ENCODE data around the gene MTRF1.
A peak's percentile ranks its signal among the peaks of the same experiment; 100 is the strongest.

MTRF1 gene

DNA sequence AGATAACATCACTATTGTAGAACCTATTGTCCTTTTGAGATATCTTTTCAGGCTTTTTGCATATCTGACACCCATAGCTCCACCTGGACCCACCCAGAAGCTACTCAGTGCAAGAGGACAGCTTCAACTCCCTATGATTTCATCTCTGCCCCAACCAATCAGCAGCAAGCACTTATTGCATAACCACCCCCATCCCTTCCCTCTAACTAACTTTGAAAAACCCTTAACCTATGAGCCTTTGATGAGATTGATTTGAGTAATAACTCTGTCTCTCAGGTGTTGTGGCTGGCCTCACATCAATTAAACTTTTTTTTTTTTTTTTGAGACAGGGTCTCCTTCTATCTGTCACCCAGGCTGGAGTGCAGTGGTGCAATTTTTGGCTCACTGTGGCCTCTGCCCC, 13.4 kb upstream of the MTRF1 start:
- H3K4me3 ChIP-seq (ENCODE audit: low read length), result no peak overlapping the region
- no peak overlapping the region for H3K9ac ChIP-seq (ENCODE audit: low read length)
- DNase-seq (ENCODE audit: low read depth), result no peak
- no peaks in the 10 kb centered on the region for H3K4me1 ChIP-seq (ENCODE audit: control insufficient read depth, insufficient read depth, low read length)
- H3K27me3 ChIP-seq (replicated peaks; ENCODE audit: control insufficient read depth, insufficient read depth, low read length), result no peaks in the 10 kb centered on the region
- H3K9me3 ChIP-seq (ENCODE audit: control insufficient read depth, low read length), result no peaks in the 10 kb centered on the region
- no peaks in the 10 kb centered on the region for H3K36me3 ChIP-seq (ENCODE audit: control insufficient read depth, insufficient read depth, low read length, severe bottlenecking)

DNA sequence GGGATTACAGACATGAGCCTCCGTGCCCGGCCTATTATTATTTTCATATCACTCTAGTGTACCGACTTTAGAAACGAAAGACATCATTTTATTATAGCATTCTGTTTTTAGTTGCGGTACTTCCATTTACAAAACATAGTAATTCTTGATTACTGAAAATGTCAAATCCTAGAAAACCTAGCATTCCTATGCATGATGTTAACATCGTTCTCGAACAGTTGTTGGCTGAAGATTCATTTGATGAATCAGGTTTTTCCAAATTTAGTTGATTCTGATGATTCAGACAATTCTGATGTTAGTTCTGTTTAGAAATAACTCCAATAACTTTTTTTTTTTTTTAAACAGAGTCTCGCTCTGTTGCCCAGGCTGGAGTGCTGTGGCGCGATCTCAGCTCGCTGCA, 11.5 kb upstream of the MTRF1 start:
- H3K4me1 ChIP-seq (ENCODE audit: control insufficient read depth, insufficient read depth, low read length), result no peaks in the 10 kb centered on the region
- no peak overlapping the region for H3K9ac ChIP-seq (ENCODE audit: low read length)
- no peaks in the 10 kb centered on the region for H3K36me3 ChIP-seq (ENCODE audit: control insufficient read depth, insufficient read depth, low read length, severe bottlenecking)
- no peaks in the 10 kb centered on the region for H3K27me3 ChIP-seq (replicated peaks; ENCODE audit: control insufficient read depth, insufficient read depth, low read length)
- H3K9me3 ChIP-seq (ENCODE audit: control insufficient read depth, low read length), result peaks cover under 1% of the 10 kb centered on the region
- DNase-seq (ENCODE audit: low read depth), result peak; percentile 7
- no peak overlapping the region for H3K4me3 ChIP-seq (ENCODE audit: low read length)

DNA sequence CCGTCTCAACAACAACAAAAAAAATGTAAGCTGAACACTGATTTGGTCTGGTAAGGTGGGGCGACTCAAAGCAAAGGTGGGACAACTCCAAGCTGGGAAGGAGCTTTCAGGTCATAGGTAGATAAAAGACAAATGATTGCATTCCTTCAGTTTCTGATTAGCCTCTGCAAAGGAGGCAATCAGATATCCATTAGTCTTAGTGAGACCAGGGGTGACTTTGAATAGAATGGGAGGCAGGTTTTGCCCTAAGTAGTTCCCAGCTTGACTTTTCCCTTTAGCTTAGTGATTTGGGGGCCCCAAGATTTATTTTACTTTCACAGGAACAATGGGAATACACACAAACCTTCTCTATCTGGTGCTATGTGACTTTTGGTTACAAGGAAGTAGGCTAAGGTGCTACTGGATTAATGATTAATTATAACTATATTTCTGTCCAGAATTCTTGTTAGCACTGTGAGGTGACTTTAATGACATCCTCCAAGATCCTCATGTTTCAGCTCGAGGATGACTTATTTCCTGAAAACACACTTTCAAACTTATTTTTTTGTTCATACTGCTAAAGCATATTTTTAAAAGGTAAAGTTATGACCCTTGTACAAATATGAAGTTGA, 10.6 kb upstream of the MTRF1 start:
- Histone ChIP-seq H3K27me3 (replicated peaks; ENCODE audit: control insufficient read depth, insufficient read depth, low read length) (no peaks in the 10 kb centered on the region), H3K4me1 (ENCODE audit: control insufficient read depth, insufficient read depth, low read length) (no peaks in the 10 kb centered on the region), H3K4me3 (ENCODE audit: low read length) (no peak overlapping the region), H3K9me3 (ENCODE audit: control insufficient read depth, low read length) (peaks cover 3% of the 10 kb centered on the region), H3K36me3 (ENCODE audit: control insufficient read depth, insufficient read depth, low read length, severe bottlenecking) (no peaks in the 10 kb centered on the region), H3K9ac (ENCODE audit: low read length) (no peak overlapping the region)
- no peak for DNase-seq (ENCODE audit: low read depth)

DNA sequence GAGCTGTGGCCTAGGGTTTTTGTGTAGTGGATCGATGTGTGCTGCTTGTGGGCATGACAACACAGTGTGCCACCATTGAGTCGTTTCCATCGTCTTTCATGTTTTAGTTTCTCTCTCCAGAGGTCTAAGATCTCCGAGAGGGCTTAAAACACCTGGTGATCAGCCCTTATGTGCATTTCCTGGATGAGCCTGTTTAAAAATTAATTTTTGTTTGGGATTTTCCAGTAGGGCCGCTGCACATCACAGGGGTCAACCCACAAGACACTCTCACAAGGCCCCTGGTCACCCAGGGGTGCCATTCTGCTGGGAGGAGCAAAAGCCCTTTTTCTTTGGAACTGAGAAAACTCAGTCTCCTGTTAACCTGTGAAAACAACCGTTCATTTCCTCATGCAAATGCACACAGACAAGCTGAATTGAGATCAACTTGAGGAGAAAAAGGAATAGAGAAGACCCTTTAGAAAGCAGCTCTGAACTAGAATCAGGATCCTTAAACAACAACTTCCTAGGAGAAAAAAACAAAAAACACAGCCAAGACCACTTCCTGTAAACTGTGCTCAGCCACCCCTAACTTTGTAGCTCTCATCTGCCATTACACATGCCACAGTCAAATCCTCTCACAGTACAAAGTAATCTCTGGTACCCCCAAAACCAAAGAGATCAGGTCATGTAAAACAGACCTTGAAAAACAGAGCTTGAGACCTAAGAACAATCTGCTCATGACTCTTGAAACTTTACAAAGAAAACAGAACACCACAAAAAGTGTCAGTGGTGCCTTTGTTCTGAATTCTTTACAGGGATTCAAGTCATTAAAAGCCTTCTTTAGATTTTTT, 8.3 kb upstream of the MTRF1 start:
- no peaks in the 10 kb centered on the region for H3K4me1 ChIP-seq (ENCODE audit: control insufficient read depth, insufficient read depth, low read length)
- no peak for DNase-seq (ENCODE audit: low read depth)
- H3K9me3 ChIP-seq (ENCODE audit: control insufficient read depth, low read length), result peaks cover 11% of the 10 kb centered on the region
- H3K36me3 ChIP-seq (ENCODE audit: control insufficient read depth, insufficient read depth, low read length, severe bottlenecking), result no peaks in the 10 kb centered on the region
- H3K27me3 ChIP-seq (replicated peaks; ENCODE audit: control insufficient read depth, insufficient read depth, low read length), result no peaks in the 10 kb centered on the region
- no peak overlapping the region for H3K4me3 ChIP-seq (ENCODE audit: low read length)
- H3K9ac ChIP-seq (ENCODE audit: low read length), result no peak overlapping the region

DNA sequence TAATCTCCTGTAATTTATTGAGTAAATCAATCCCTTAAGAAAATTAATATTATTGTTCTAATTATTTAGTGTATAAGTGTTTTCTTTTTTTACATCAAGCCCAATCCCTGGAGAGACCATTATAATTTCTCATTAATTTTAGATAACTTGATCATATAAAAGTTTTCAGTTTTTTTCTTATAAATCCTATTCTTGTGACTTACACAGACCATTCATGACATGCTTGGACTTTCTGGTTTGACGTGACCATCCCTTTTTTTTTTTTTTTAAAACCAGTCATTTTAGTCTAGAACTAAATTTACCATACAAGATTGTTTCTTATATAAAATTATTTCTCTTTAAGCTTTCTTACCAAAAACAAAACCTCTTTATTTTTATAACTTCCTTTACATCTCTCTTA, 5.4 kb upstream of the MTRF1 start:
- DNase-seq (ENCODE audit: low read depth), result peak; percentile 15
- Histone ChIP-seq H3K27me3 (replicated peaks; ENCODE audit: control insufficient read depth, insufficient read depth, low read length) (no peaks in the 10 kb centered on the region), H3K9me3 (ENCODE audit: control insufficient read depth, low read length) (peaks cover 11% of the 10 kb centered on the region), H3K4me3 (ENCODE audit: low read length) (no peak overlapping the region), H3K9ac (ENCODE audit: low read length) (no peak overlapping the region), H3K4me1 (ENCODE audit: control insufficient read depth, insufficient read depth, low read length) (no peaks in the 10 kb centered on the region), H3K36me3 (ENCODE audit: control insufficient read depth, insufficient read depth, low read length, severe bottlenecking) (no peaks in the 10 kb centered on the region)

DNA sequence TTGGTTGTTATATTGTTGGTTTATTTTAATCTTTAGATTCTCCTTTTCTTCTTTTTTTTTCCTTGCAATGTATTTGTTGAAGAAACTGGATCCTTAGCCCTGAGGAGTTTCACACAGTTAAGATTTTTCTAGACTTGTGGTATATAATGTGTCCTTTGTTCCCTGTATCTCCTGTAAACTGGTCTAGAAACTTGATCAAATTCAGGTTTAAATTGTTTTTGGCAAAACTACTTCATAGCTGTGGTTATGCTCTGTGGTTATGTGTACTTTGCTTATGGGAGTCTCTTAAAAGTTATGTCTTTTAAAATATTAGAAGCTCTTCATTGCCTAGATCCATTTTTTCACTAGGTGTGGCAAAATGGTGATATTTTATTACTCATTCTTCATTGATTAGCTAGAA, 3.7 kb upstream of the MTRF1 start:
- peak; percentile 51 for DNase-seq (ENCODE audit: low read depth)
- no peak overlapping the region for H3K4me3 ChIP-seq (ENCODE audit: low read length)
- no peak overlapping the region for H3K9ac ChIP-seq (ENCODE audit: low read length)
- peaks cover 11% of the 10 kb centered on the region for H3K9me3 ChIP-seq (ENCODE audit: control insufficient read depth, low read length)
- H3K4me1 ChIP-seq (ENCODE audit: control insufficient read depth, insufficient read depth, low read length), result peaks cover 4% of the 10 kb centered on the region
- no peaks in the 10 kb centered on the region for H3K27me3 ChIP-seq (replicated peaks; ENCODE audit: control insufficient read depth, insufficient read depth, low read length)
- no peaks in the 10 kb centered on the region for H3K36me3 ChIP-seq (ENCODE audit: control insufficient read depth, insufficient read depth, low read length, severe bottlenecking)

DNA sequence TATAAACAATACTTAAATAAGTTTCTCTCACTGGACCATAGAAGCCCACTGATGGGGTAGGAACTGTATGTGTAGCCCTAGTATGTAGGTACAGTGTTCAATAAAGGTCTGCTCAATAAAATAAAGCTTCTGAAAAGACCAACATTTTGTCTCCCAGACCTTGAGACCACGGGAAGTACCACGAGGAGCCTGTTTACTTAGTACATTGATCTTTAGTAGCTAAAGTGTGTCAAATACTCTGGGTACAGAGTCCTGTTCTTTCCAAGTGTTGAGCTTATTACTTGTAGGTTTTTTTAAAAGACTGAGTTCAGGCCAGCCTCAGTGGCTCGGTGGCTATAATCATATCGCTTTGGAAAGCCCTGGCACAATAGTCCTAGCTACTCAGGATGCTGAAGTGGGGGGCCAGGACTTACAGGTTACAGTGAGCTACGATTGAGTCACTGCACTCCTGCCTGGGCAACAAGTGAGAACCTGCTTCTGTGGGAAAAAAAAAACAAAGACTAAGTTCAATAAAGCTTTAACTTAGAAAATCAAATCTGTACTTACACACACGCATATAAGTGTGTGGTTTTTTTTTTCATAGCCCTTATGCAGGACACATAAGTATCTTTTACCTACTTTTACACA, 3.4 kb downstream of the MTRF1 start:
- peaks cover 4% of the 10 kb centered on the region for H3K4me1 ChIP-seq (ENCODE audit: control insufficient read depth, insufficient read depth, low read length)
- H3K36me3 ChIP-seq (ENCODE audit: control insufficient read depth, insufficient read depth, low read length, severe bottlenecking), result peaks cover 28% of the 10 kb centered on the region
- no peak for DNase-seq (ENCODE audit: low read depth)
- no peak overlapping the region for H3K9ac ChIP-seq (ENCODE audit: low read length)
- no peaks in the 10 kb centered on the region for H3K27me3 ChIP-seq (replicated peaks; ENCODE audit: control insufficient read depth, insufficient read depth, low read length)
- H3K9me3 ChIP-seq (ENCODE audit: control insufficient read depth, low read length), result no peaks in the 10 kb centered on the region
- no peak overlapping the region for H3K4me3 ChIP-seq (ENCODE audit: low read length)

DNA sequence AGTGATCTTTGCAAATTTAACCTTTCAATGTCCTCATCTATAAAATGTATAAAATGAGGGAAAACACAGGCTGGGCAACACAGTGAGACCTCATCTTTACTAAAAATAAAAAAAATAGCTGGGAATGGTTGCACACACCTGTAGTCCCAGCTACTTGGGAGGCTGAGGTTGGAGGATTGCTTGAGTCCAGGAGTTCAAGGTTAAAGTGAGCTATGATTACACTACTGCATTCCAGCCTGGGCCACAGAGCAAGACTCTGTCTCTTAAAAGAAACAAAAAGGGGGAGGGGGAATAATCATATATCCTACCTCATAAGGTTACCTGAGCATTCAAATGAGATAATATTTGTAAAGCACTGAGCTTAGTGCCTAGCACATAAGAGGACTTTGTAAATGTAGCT, 5.8 kb downstream of the MTRF1 start:
- no peak overlapping the region for H3K4me3 ChIP-seq (ENCODE audit: low read length)
- no peak overlapping the region for H3K9ac ChIP-seq (ENCODE audit: low read length)
- H3K9me3 ChIP-seq (ENCODE audit: control insufficient read depth, low read length), result no peaks in the 10 kb centered on the region
- no peaks in the 10 kb centered on the region for H3K4me1 ChIP-seq (ENCODE audit: control insufficient read depth, insufficient read depth, low read length)
- DNase-seq (ENCODE audit: low read depth), result no peak
- H3K27me3 ChIP-seq (replicated peaks; ENCODE audit: control insufficient read depth, insufficient read depth, low read length), result no peaks in the 10 kb centered on the region
- peaks cover 49% of the 10 kb centered on the region for H3K36me3 ChIP-seq (ENCODE audit: control insufficient read depth, insufficient read depth, low read length, severe bottlenecking)

DNA sequence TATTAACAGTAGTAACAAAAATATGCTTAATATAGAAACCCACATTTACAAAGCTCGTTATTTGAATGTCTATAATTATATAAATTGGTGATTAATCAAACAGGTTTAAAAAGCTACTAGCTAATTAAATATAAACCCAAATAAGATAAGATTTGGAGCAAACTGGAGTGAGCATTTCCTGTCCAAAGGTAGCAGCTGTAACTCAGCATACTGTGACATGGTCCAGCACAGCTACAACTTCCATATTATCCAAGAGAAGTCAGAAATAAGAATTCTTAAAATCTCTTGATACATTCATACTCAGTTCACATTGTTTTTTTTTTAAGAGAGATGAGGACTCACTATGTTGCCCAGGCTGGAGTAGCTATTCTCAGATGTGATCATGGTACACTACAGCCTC, 8.5 kb downstream of the MTRF1 start:
- Histone ChIP-seq H3K4me3 (ENCODE audit: low read length) (no peak overlapping the region), H3K9ac (ENCODE audit: low read length) (no peak overlapping the region), H3K36me3 (ENCODE audit: control insufficient read depth, insufficient read depth, low read length, severe bottlenecking) (peaks cover 58% of the 10 kb centered on the region), H3K4me1 (ENCODE audit: control insufficient read depth, insufficient read depth, low read length) (no peaks in the 10 kb centered on the region), H3K27me3 (replicated peaks; ENCODE audit: control insufficient read depth, insufficient read depth, low read length) (no peaks in the 10 kb centered on the region), H3K9me3 (ENCODE audit: control insufficient read depth, low read length) (no peaks in the 10 kb centered on the region)
- no peak for DNase-seq (ENCODE audit: low read depth)

DNA sequence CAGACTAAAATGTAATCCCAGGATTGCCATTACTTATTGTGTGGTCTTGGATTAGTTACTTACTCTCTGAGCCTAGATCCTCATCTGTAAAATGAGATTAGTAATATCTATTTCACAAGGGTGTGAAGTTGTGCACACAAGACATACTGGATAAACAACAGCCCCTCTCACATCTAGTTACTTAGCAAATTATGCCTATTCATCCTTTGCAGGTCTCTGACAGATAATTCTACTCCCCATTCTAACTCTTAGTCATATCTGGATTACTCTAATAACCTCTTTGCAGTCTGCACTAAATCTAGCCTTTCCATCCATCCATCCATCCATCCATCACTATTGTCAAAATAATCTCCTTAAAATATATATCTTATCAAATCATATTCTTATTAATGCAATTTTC, 12.4 kb downstream of the MTRF1 start:
- peaks cover 47% of the 10 kb centered on the region for H3K36me3 ChIP-seq (ENCODE audit: control insufficient read depth, insufficient read depth, low read length, severe bottlenecking)
- no peaks in the 10 kb centered on the region for H3K27me3 ChIP-seq (replicated peaks; ENCODE audit: control insufficient read depth, insufficient read depth, low read length)
- no peaks in the 10 kb centered on the region for H3K4me1 ChIP-seq (ENCODE audit: control insufficient read depth, insufficient read depth, low read length)
- H3K9me3 ChIP-seq (ENCODE audit: control insufficient read depth, low read length), result no peaks in the 10 kb centered on the region
- no peak overlapping the region for H3K9ac ChIP-seq (ENCODE audit: low read length)
- no peak overlapping the region for H3K4me3 ChIP-seq (ENCODE audit: low read length)
- DNase-seq (ENCODE audit: low read depth), result no peak

DNA sequence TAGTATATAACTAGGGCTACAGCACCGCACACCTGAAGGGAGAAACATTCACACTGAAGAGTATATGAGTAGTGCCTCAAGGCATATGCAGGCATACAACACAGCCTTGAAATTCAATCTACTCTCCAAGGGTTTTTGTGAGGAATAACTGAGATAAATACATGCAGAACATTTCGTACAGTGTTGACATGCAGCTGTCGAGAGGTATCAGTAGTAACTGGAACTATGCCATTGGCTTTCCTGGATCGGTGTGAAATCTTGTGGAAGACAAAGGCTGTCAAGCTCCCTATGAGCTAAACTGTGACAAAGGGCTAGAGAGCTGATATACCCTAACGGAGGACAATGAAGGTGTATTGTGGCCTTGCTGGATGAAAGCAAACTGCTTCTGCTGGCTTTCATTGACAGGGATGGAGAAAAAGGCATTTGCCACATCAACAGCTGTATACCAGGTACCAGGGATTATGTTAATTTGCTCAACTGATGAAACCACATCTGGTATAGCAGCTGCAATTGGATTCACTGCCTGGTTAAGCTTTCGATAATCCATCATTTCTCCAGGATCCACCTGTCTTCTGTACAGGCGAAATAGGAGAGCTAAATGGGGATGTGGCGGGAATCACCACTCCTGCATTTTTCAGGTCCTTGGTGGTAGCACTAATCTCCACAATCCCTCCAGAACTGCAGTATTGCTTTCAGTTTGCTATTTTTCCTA, 16.3 kb downstream of the MTRF1 start:
- Histone ChIP-seq H3K9me3 (ENCODE audit: control insufficient read depth, low read length) (no peaks in the 10 kb centered on the region), H3K36me3 (ENCODE audit: control insufficient read depth, insufficient read depth, low read length, severe bottlenecking) (peaks cover 23% of the 10 kb centered on the region), H3K9ac (ENCODE audit: low read length) (no peak overlapping the region), H3K27me3 (replicated peaks; ENCODE audit: control insufficient read depth, insufficient read depth, low read length) (no peaks in the 10 kb centered on the region), H3K4me1 (ENCODE audit: control insufficient read depth, insufficient read depth, low read length) (peaks cover 27% of the 10 kb centered on the region), H3K4me3 (ENCODE audit: low read length) (no peak overlapping the region)
- no peak for DNase-seq (ENCODE audit: low read depth)

Measured in adipocyte (in vitro differentiated cells).